HEK293 (cell line): ENCODE results near the gene HLA-C.
A peak's percentile ranks its signal among the peaks of the same experiment; 100 is the strongest.

Source experiments
- CTCF ChIA-PET: fragments of 350-600 bp; formaldehyde crosslinking; extraction: SDS; loops from one replicate; lab custom pipeline; 2021; ENCODE audit warnings: antibody characterized with exemption; lab: Yijun Ruan, JAX
- POLR2A ChIA-PET: fragments of 300-600 bp; formaldehyde crosslinking; extraction: SDS; loops from one replicate; lab custom pipeline; 2020; ENCODE audit warnings: antibody characterized with exemption, inconsistent platforms; lab: Yijun Ruan, JAX
- H3K27ac ChIP-seq: fragments of 200-500 bp; sonication (Bioruptor generic); 2 replicates; pipeline ENCODE4 v1.5.1; 2014; ENCODE audit warnings: low read depth, low read length, control low read depth, inconsistent platforms; ENCODE audit errors: extremely low read depth
- H3K36me3 ChIP-seq, 2 experiments: fragments of 200-500 bp in 1 of 2; sonication (Bioruptor generic) in 1 of 2; 1 replicate in 1 of 2; 2 replicates in 1 of 2; pipeline ENCODE4 v1.5.1; 2014 to 2017; ENCODE audit warnings: inconsistent platforms in 2 of 2, low read length in 2 of 2; ENCODE audit not compliant: control insufficient read depth in 2 of 2, insufficient read depth in 1 of 2
- H3K4me1 ChIP-seq: fragments of 200-500 bp; sonication (Bioruptor generic); 2 replicates; pipeline ENCODE4 v1.5.1; 2014; ENCODE audit warnings: mild to moderate bottlenecking, low read length, inconsistent platforms; ENCODE audit not compliant: control insufficient read depth, insufficient read depth
- H3K4me3 ChIP-seq: 2 replicates; pipeline ENCODE4 v1.5.1; 2011; ENCODE audit warnings: low read depth, mild to moderate bottlenecking, control low read depth, low read length, moderate library complexity
- H3K9me3 ChIP-seq: fragments of 200-500 bp; sonication (Bioruptor generic); 2 replicates; pipeline ENCODE4 v1.5.1; 2014; ENCODE audit warnings: low read depth, low read length, inconsistent platforms; ENCODE audit not compliant: control insufficient read depth, insufficient read depth
- SALL2 ChIP-seq: fragments of 450-650 bp; formaldehyde crosslinking; IDR thresholded peaks from 2 replicates; pipeline ENCODE4 v1.5.0; 2017; ENCODE audit warnings: missing biosample characterization, mild to moderate bottlenecking, missing genetic modification characterization, borderline replicate concordance
- ZNF138 ChIP-seq: fragments of 450-650 bp; formaldehyde crosslinking; IDR thresholded peaks from 2 replicates; pipeline ENCODE4 v1.5.1; 2016; ENCODE audit warnings: missing biosample characterization, missing genetic modification characterization, borderline replicate concordance
- ZNF202 ChIP-seq: fragments of 450-650 bp; formaldehyde crosslinking; IDR thresholded peaks from 2 replicates; pipeline ENCODE4 v1.5.1; 2016; ENCODE audit warnings: missing biosample characterization, missing genetic modification characterization, borderline replicate concordance
- ZNF221 ChIP-seq: fragments of 450-650 bp; formaldehyde crosslinking; IDR thresholded peaks from 2 replicates; pipeline ENCODE4 v1.5.1; 2017; ENCODE audit warnings: missing biosample characterization, missing genetic modification characterization, borderline replicate concordance
- ZNF394 ChIP-seq: fragments of 450-650 bp; formaldehyde crosslinking; IDR thresholded peaks from 2 replicates; pipeline ENCODE4 v1.5.1; 2016; ENCODE audit warnings: missing biosample characterization, missing genetic modification characterization, mild to moderate bottlenecking, moderate library complexity, borderline replicate concordance
- ZNF404 ChIP-seq: fragments of 450-650 bp; formaldehyde crosslinking; IDR thresholded peaks from 2 replicates; pipeline ENCODE4 v1.5.1; 2017; ENCODE audit warnings: missing biosample characterization, missing genetic modification characterization
- ZNF426 ChIP-seq: fragments of 450-650 bp; formaldehyde crosslinking; IDR thresholded peaks from 2 replicates; pipeline ENCODE4 v1.5.1; 2017; ENCODE audit warnings: missing biosample characterization, missing genetic modification characterization, mild to moderate bottlenecking, inconsistent platforms, moderate library complexity
- ZNF433 ChIP-seq: fragments of 450-650 bp; formaldehyde crosslinking; IDR thresholded peaks from 2 replicates; pipeline ENCODE4 v1.5.1; 2016; ENCODE audit warnings: missing biosample characterization, missing genetic modification characterization, low read depth
- ZNF530 ChIP-seq: fragments of 450-650 bp; formaldehyde crosslinking; IDR thresholded peaks from 2 replicates; pipeline ENCODE4 v1.5.1; 2016; ENCODE audit warnings: low read depth, missing biosample characterization, missing genetic modification characterization
- ZNF654 ChIP-seq: fragments of 450-650 bp; formaldehyde crosslinking; IDR thresholded peaks from 2 replicates; pipeline ENCODE4 v1.5.1; 2016; ENCODE audit warnings: low read depth, missing biosample characterization, missing genetic modification characterization
- ZNF791 ChIP-seq: fragments of 450-650 bp; formaldehyde crosslinking; IDR thresholded peaks from 2 replicates; pipeline ENCODE4 v1.5.1; 2016; ENCODE audit warnings: missing biosample characterization, missing genetic modification characterization
- ZNF837 ChIP-seq: fragments of 450-650 bp; formaldehyde crosslinking; IDR thresholded peaks from 2 replicates; pipeline ENCODE4 v1.5.1; 2016; ENCODE audit warnings: missing biosample characterization, missing genetic modification characterization
- ZXDB ChIP-seq: fragments of 450-650 bp; formaldehyde crosslinking; IDR thresholded peaks from 2 replicates; pipeline ENCODE4 v1.5.1; 2016; ENCODE audit warnings: missing biosample characterization, missing genetic modification characterization
- TF ChIP-seq, protein P1 (sequence below): fragments of 450-650 bp; formaldehyde crosslinking; IDR thresholded peaks from 2 replicates; pipeline ENCODE4 v1.5.1; 2016; ENCODE audit warnings: missing biosample characterization, missing genetic modification characterization
- TF ChIP-seq, protein P2 (sequence below): fragments of 450-650 bp; formaldehyde crosslinking; IDR thresholded peaks from 2 replicates; pipeline ENCODE4 v1.5.1; 2017; ENCODE audit warnings: missing biosample characterization, missing genetic modification characterization
- TF ChIP-seq, protein P3 (sequence below): fragments of 450-650 bp; formaldehyde crosslinking; IDR thresholded peaks from 2 replicates; pipeline ENCODE4 v1.5.1; 2016; ENCODE audit warnings: missing biosample characterization, missing genetic modification characterization, low read depth
- TF ChIP-seq, protein P4 (sequence below): fragments of 450-650 bp; formaldehyde crosslinking; conservative IDR thresholded peaks from 2 replicates; pipeline ENCODE4 v1.5.1; 2016; ENCODE audit warnings: low read depth, missing biosample characterization, missing genetic modification characterization
- TF ChIP-seq, protein P5 (sequence below): fragments of 450-650 bp; formaldehyde crosslinking; optimal IDR thresholded peaks from 2 replicates; pipeline ENCODE3; 2016; ENCODE audit warnings: missing biosample characterization, mild to moderate bottlenecking, missing genetic modification characterization
- TF ChIP-seq, protein P6 (sequence below): fragments of 450-650 bp; formaldehyde crosslinking; conservative IDR thresholded peaks from 2 replicates; pipeline ENCODE4 v1.5.1; 2016; ENCODE audit warnings: low read depth, missing biosample characterization, missing genetic modification characterization

The HLA-C gene

DNA sequence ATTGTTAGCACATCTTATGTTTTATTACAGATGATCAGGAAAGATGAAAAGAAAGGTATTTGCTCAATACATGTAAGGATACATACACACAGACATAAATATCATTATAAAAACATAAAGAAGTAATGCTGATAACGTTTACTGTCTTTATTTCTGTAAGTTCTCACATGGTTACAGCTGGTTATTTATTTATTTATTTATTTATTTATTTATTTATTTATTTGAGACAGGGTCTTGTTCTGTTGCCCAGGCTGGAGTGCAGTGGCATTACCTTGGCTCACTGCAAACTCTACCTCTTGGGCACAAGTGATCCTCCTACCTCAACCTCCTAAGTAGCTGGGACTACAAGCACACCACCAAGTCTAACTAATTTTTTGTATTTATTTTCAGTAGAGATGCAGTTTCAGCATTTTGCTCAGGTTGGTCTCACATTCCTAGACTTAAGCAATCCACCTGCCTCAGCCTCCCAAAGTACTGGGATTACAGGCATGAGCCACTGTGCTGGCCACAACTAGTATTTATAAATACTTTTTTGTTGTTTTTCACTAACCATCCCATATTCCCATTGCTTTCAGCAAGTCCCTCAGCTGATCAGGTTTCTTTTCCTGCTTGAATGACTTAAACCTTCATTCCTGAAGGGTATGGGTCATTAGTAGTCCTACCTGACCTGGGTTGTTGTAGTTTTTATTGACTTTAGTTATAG, 49.3 kb upstream of the HLA-C start:
- H3K4me1 ChIP-seq = no peaks in the 10 kb centered on the region
- H3K27ac ChIP-seq = no peak overlapping the region
- H3K9me3 ChIP-seq = no peaks in the 10 kb centered on the region
- POLR2A ChIA-PET = no interaction called here
- CTCF ChIA-PET = interaction anchor here (0.6 to 0.9 kb wide), 8 partner anchors 9 to 924 kb away, joined by 3 to 6 read pairs (median 3); partner anchors contain the start of gene PSORS1C2
- no peaks in the 10 kb centered on the region for H3K36me3 ChIP-seq
- no peak overlapping the region for H3K4me3 ChIP-seq
- TF ChIP-seq, protein P1, sequence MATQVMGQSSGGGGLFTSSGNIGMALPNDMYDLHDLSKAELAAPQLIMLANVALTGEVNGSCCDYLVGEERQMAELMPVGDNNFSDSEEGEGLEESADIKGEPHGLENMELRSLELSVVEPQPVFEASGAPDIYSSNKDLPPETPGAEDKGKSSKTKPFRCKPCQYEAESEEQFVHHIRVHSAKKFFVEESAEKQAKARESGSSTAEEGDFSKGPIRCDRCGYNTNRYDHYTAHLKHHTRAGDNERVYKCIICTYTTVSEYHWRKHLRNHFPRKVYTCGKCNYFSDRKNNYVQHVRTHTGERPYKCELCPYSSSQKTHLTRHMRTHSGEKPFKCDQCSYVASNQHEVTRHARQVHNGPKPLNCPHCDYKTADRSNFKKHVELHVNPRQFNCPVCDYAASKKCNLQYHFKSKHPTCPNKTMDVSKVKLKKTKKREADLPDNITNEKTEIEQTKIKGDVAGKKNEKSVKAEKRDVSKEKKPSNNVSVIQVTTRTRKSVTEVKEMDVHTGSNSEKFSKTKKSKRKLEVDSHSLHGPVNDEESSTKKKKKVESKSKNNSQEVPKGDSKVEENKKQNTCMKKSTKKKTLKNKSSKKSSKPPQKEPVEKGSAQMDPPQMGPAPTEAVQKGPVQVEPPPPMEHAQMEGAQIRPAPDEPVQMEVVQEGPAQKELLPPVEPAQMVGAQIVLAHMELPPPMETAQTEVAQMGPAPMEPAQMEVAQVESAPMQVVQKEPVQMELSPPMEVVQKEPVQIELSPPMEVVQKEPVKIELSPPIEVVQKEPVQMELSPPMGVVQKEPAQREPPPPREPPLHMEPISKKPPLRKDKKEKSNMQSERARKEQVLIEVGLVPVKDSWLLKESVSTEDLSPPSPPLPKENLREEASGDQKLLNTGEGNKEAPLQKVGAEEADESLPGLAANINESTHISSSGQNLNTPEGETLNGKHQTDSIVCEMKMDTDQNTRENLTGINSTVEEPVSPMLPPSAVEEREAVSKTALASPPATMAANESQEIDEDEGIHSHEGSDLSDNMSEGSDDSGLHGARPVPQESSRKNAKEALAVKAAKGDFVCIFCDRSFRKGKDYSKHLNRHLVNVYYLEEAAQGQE (tag by site-specific recombination) = peak; percentile 57; the same call in 1 of the 2 replicates
- TF ChIP-seq ZNF221 (tag by site-specific recombination) = no peak
- TF ChIP-seq ZNF791 (tag by site-specific recombination) = 0 out of 2 replicates have a peak, but pooled peaks have one; percentile 17
- TF ChIP-seq ZNF426 (tag by site-specific recombination) = peak; percentile 74
- TF ChIP-seq ZNF837 (tag by site-specific recombination) = no peak
- peak; percentile 21 for TF ChIP-seq ZNF654 (tag by site-specific recombination)
- TF ChIP-seq, protein P2, sequence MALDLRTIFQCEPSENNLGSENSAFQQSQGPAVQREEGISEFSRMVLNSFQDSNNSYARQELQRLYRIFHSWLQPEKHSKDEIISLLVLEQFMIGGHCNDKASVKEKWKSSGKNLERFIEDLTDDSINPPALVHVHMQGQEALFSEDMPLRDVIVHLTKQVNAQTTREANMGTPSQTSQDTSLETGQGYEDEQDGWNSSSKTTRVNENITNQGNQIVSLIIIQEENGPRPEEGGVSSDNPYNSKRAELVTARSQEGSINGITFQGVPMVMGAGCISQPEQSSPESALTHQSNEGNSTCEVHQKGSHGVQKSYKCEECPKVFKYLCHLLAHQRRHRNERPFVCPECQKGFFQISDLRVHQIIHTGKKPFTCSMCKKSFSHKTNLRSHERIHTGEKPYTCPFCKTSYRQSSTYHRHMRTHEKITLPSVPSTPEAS (tag by site-specific recombination) = no peak
- TF ChIP-seq ZNF202 = peak; percentile 80; the same call in 1 of the 2 replicates
- TF ChIP-seq, protein P3, sequence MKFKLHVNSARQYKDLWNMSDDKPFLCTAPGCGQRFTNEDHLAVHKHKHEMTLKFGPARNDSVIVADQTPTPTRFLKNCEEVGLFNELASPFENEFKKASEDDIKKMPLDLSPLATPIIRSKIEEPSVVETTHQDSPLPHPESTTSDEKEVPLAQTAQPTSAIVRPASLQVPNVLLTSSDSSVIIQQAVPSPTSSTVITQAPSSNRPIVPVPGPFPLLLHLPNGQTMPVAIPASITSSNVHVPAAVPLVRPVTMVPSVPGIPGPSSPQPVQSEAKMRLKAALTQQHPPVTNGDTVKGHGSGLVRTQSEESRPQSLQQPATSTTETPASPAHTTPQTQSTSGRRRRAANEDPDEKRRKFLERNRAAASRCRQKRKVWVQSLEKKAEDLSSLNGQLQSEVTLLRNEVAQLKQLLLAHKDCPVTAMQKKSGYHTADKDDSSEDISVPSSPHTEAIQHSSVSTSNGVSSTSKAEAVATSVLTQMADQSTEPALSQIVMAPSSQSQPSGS (tag by site-specific recombination) = no peak
- TF ChIP-seq ZNF433 (tag by site-specific recombination) = 0 out of 2 replicates have a peak, but pooled peaks have one; percentile 42
- peak; percentile 53 for TF ChIP-seq ZXDB
- TF ChIP-seq SALL2 (tag by site-specific recombination) = no peak
- TF ChIP-seq, protein P4, sequence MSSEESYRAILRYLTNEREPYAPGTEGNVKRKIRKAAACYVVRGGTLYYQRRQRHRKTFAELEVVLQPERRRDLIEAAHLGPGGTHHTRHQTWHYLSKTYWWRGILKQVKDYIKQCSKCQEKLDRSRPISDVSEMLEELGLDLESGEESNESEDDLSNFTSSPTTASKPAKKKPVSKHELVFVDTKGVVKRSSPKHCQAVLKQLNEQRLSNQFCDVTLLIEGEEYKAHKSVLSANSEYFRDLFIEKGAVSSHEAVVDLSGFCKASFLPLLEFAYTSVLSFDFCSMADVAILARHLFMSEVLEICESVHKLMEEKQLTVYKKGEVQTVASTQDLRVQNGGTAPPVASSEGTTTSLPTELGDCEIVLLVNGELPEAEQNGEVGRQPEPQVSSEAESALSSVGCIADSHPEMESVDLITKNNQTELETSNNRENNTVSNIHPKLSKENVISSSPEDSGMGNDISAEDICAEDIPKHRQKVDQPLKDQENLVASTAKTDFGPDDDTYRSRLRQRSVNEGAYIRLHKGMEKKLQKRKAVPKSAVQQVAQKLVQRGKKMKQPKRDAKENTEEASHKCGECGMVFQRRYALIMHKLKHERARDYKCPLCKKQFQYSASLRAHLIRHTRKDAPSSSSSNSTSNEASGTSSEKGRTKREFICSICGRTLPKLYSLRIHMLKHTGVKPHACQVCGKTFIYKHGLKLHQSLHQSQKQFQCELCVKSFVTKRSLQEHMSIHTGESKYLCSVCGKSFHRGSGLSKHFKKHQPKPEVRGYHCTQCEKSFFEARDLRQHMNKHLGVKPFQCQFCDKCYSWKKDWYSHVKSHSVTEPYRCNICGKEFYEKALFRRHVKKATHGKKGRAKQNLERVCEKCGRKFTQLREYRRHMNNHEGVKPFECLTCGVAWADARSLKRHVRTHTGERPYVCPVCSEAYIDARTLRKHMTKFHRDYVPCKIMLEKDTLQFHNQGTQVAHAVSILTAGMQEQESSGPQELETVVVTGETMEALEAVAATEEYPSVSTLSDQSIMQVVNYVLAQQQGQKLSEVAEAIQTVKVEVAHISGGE (tag by site-specific recombination) = peak; percentile 64
- 0 out of 2 replicates have a peak, but pooled peaks have one; percentile 48 for TF ChIP-seq ZNF138 (tag by site-specific recombination)
- peak; percentile 90 for TF ChIP-seq ZNF394 (tag by site-specific recombination)
- peak; percentile 85 for TF ChIP-seq ZNF404
- peak; percentile 57; the same call in 1 of the 2 replicates for TF ChIP-seq ZNF530 (tag by site-specific recombination)
- TF ChIP-seq, protein P5, sequence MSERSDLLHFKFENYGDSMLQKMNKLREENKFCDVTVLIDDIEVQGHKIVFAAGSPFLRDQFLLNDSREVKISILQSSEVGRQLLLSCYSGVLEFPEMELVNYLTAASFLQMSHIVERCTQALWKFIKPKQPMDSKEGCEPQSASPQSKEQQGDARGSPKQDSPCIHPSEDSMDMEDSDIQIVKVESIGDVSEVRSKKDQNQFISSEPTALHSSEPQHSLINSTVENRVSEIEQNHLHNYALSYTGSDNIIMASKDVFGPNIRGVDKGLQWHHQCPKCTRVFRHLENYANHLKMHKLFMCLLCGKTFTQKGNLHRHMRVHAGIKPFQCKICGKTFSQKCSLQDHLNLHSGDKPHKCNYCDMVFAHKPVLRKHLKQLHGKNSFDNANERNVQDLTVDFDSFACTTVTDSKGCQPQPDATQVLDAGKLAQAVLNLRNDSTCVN (tag by site-specific recombination) = no peak
- TF ChIP-seq, protein P6, sequence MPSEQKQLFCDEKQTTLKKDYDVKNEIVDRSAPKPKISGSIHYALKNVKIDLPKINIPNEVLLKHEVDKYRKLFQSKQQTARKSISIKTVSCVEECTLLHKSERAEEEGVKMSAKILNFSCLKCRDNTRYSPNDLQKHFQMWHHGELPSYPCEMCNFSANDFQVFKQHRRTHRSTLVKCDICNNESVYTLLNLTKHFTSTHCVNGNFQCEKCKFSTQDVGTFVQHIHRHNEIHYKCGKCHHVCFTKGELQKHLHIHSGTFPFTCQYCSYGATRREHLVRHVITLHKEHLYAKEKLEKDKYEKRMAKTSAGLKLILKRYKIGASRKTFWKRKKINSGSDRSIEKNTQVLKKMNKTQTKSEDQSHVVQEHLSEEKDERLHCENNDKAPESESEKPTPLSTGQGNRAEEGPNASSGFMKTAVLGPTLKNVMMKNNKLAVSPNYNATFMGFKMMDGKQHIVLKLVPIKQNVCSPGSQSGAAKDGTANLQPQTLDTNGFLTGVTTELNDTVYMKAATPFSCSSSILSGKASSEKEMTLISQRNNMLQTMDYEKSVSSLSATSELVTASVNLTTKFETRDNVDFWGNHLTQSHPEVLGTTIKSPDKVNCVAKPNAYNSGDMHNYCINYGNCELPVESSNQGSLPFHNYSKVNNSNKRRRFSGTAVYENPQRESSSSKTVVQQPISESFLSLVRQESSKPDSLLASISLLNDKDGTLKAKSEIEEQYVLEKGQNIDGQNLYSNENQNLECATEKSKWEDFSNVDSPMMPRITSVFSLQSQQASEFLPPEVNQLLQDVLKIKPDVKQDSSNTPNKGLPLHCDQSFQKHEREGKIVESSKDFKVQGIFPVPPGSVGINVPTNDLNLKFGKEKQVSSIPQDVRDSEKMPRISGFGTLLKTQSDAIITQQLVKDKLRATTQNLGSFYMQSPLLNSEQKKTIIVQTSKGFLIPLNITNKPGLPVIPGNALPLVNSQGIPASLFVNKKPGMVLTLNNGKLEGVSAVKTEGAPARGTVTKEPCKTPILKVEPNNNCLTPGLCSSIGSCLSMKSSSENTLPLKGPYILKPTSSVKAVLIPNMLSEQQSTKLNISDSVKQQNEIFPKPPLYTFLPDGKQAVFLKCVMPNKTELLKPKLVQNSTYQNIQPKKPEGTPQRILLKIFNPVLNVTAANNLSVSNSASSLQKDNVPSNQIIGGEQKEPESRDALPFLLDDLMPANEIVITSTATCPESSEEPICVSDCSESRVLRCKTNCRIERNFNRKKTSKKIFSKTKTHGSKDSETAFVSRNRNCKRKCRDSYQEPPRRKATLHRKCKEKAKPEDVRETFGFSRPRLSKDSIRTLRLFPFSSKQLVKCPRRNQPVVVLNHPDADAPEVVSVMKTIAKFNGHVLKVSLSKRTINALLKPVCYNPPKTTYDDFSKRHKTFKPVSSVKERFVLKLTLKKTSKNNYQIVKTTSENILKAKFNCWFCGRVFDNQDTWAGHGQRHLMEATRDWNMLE (tag by site-specific recombination) = peak; percentile 82
